K562 treated with DMSO at 1 percent for 4 hours (cell line): Measurements from ENCODE around the gene CAPS. TPM values are rescaled to one million over a fixed set of nuclear protein-coding genes. Genes with fewer than 3 reads are reported as not detected.

ENCODE experiments used
- total RNA-seq: library from RNA; unstranded; fragments of 300-600 nt; gene quantifications from 2 replicates; pipeline ENCODE4 v1.2.3, GENCODE V29; 2022; ENCODE audit not compliant: insufficient read depth

Gene CAPS
- 9.7 and 12.0 TPM in 2 replicates for total RNA-seq

GRCh38 chr19:5913739-5914357, at the start of gene CAPS:
CAPS (plus strand) TSS chr19:5914254; CDS start chr19:5914407, 153 bp downstream.

GRCh38 chr19:5903624-5904351, 10.3 kb upstream of the CAPS start, which contains the start of gene NDUFA11:
NDUFA11 (minus strand) TSS chr19:5903790; CDS start chr19:5903708, 82 bp downstream.

GRCh38 chr19:5904352-5905113, 9.5 kb upstream of the CAPS start, which contains the start of gene VMAC:
VMAC (plus strand) TSS chr19:5904872; CDS start chr19:5904891, 19 bp downstream.

Other genes with a start within 250 kb of the CAPS start
- 34.1 and 41.8 TPM in 2 replicates for gene MICOS13, start 233.7 kb upstream of the CAPS start, total RNA-seq
- 7.8 and 11.4 TPM in 2 replicates for gene HSD11B1L, start 233.2 kb upstream of the CAPS start, total RNA-seq
- gene RPL36, start 224.0 kb upstream of the CAPS start, total RNA-seq = 1,206 and 1,238 TPM in 2 replicates
- 277 and 318 TPM in 2 replicates for gene LONP1, start 194.1 kb upstream of the CAPS start, total RNA-seq
- gene CATSPERD, start 193.6 kb upstream of the CAPS start, total RNA-seq = not detected in 2 replicates
- gene PRR22, start 129.5 kb upstream of the CAPS start, total RNA-seq = 2.1 and 2.6 TPM in 2 replicates
- 65.0 and 88.9 TPM in 2 replicates for gene DUS3L, start 123.1 kb upstream of the CAPS start, total RNA-seq
- 17.2 and 19.6 TPM in 2 replicates for gene NRTN, start 109.2 kb upstream of the CAPS start, total RNA-seq
- gene FUT6, start 74.6 kb upstream of the CAPS start, total RNA-seq = not detected in 2 replicates
- 0.65 TPM in 1 of 2 replicates, not detected in the other for gene FUT3, start 62.8 kb upstream of the CAPS start, total RNA-seq
- gene FUT5, start 43.7 kb upstream of the CAPS start, total RNA-seq = not detected in 2 replicates
- 619 and 681 TPM in 2 replicates for gene NDUFA11, start 10.5 kb upstream of the CAPS start, total RNA-seq
- gene VMAC, start 9.4 kb upstream of the CAPS start, total RNA-seq = 1.1 and 2.0 TPM in 2 replicates
- 55.7 and 80.2 TPM in 2 replicates for gene RANBP3, start 63.9 kb downstream of the CAPS start, total RNA-seq
- 10.2 and 13.5 TPM in 2 replicates for gene RFX2, start 196.2 kb downstream of the CAPS start, total RNA-seq
- gene ACSBG2, start 221.4 kb downstream of the CAPS start, total RNA-seq = not detected in 2 replicates